PC-9 (cell line): ENCODE measurements around the gene KLK3. TPM values are rescaled to one million over a fixed set of nuclear protein-coding genes. Genes with fewer than 3 reads are reported as not detected.

ENCODE experiments used
- BruUV-seq: library from RNA; stranded (reverse); fragments of 400-500 nt; replicated peaks from 2 replicates; lab custom pipeline; 2021; lab: Mats Ljungman, UMichigan
- CTCF ChIA-PET: fragments of 300-600 bp; sonication (Branson Sonifier 250); formaldehyde crosslinking; loops from one replicate; lab custom pipeline; 2022; ENCODE audit warnings: antibody characterized with exemption; lab: Charles Lee
- POLR2A ChIA-PET: fragments of 300-600 bp; sonication (Branson Sonifier 250); formaldehyde crosslinking; loops from one replicate; lab custom pipeline; 2022; ENCODE audit warnings: antibody characterized with exemption; ENCODE audit not compliant: unreplicated experiment; lab: Charles Lee
- DNase-seq, 2 experiments: peaks; one replicate each; pipeline versions ENCODE4 v3.0.0 to v3.0.0-alpha.2; 2015 to 2022; ENCODE audit warnings: mixed read lengths in 1 of 2
- H2AFZ ChIP-seq: fragments of 200-600 bp; sonication (generic); 2 replicates; pipeline ENCODE4 v1.8.1; 2017; ENCODE audit warnings: antibody characterized with exemption
- H3F3A ChIP-seq: fragments of 200-600 bp; sonication (generic); 2 replicates; pipeline ENCODE4 v1.8.1; 2017; ENCODE audit warnings: antibody characterized with exemption, mild to moderate bottlenecking, low read depth; ENCODE audit not compliant: insufficient read depth
- H3K27ac ChIP-seq: fragments of 200-600 bp; sonication (generic); 2 replicates; pipeline ENCODE4 v1.6.1; 2016; ENCODE audit warnings: mixed run types
- H3K27me3 ChIP-seq: fragments of 200-600 bp; sonication (generic); 2 replicates; pipeline ENCODE4 v1.6.1; 2016; ENCODE audit warnings: low read depth, mixed run types; ENCODE audit not compliant: insufficient read depth
- H3K36me3 ChIP-seq: fragments of 200-600 bp; sonication (generic); 2 replicates; pipeline ENCODE4 v1.6.1; 2016; ENCODE audit warnings: low read depth, mixed run types
- H3K4me1 ChIP-seq: fragments of 200-600 bp; sonication (generic); replicated peaks from 2 replicates; pipeline ENCODE4 v1.6.1; 2016; ENCODE audit warnings: mixed run types; ENCODE audit not compliant: insufficient read depth
- H3K4me2 ChIP-seq: fragments of 200-600 bp; sonication (generic); 2 replicates; pipeline ENCODE4 v1.6.1; 2017; ENCODE audit warnings: mixed run types
- H3K4me3 ChIP-seq: fragments of 200-600 bp; sonication (generic); 2 replicates; pipeline ENCODE4 v1.6.1; 2016; ENCODE audit warnings: mixed run types
- H3K79me2 ChIP-seq: fragments of 200-600 bp; sonication (generic); 2 replicates; pipeline ENCODE4 v1.6.1; 2017; ENCODE audit warnings: low read depth, mixed run types
- H3K9me2 ChIP-seq: fragments of 200-600 bp; sonication (generic); 2 replicates; pipeline ENCODE4 v1.8.1; 2017; ENCODE audit warnings: mild to moderate bottlenecking; ENCODE audit not compliant: insufficient read depth
- H3K9me3 ChIP-seq: fragments of 200-600 bp; sonication (generic); 2 replicates; pipeline ENCODE4 v1.8.1; 2016; ENCODE audit warnings: low read depth; ENCODE audit not compliant: insufficient read depth
- H4K20me1 ChIP-seq: fragments of 200-600 bp; sonication (generic); 2 replicates; pipeline ENCODE4 v1.8.1; 2017; ENCODE audit not compliant: insufficient read depth
- CTCF ChIP-seq: fragments of 200-600 bp; sonication (generic); conservative IDR thresholded peaks from 2 replicates; pipeline ENCODE4 v1.6.1; 2017; ENCODE audit warnings: mixed run types, antibody characterized with exemption, mild to moderate bottlenecking, moderate library complexity
- EZH2 ChIP-seq: fragments of 200-600 bp; sonication (generic); IDR thresholded peaks from 2 replicates; pipeline ENCODE4 v1.8.0; 2017; ENCODE audit warnings: antibody characterized with exemption, low read depth
- intact Hi-C: fragments of 100-400 bp; cut with micrococcal nuclease; formaldehyde crosslinking; loops from one replicate; pipeline ENCODE4 v1.10.0; 2022; ENCODE audit not compliant: unreplicated experiment
- total RNA-seq: library from RNA; stranded (reverse); gene quantifications from 2 replicates; pipeline ENCODE4 v1.2.3, GENCODE V29; 2021

The KLK3 gene
- total RNA-seq, 1 experiment from 2014 or later, result not detected

- no peak overlapping the region for H3K4me3 ChIP-seq
These were observed 24.3 kb upstream of the KLK3 start for GRCh38 chr19:50830266-50831025.

GRCh38 chr19:50831026-50831396, 23.7 kb upstream of the KLK3 start:
- POLR2A ChIA-PET, result no interaction called here
- CTCF ChIA-PET, result no interaction called here
- DNase-seq, result no peak
- Histone ChIP-seq H3K27ac (no peak overlapping the region), H4K20me1 (no peaks in the 10 kb centered on the region), H3K4me1 (peaks cover 12% of the 10 kb centered on the region; the same call in 1 of the 2 replicates), H3K36me3 (no peaks in the 10 kb centered on the region), H3K27me3 (peaks cover 42% of the 10 kb centered on the region), H3K4me3 (no peak overlapping the region), H3K4me2 (no peak overlapping the region), H3K9me2 (no peaks in the 10 kb centered on the region), H3F3A (no peaks in the 10 kb centered on the region; the same call in 1 of the 2 replicates), H2AFZ (no peak overlapping the region), H3K9me3 (no peaks in the 10 kb centered on the region), H3K79me2 (no peaks in the 10 kb centered on the region)
- no TSS peak for BruUV-seq
- TF ChIP-seq CTCF (no peak), EZH2 (no peak)
- intact Hi-C loops, result no loop called here

More at GRCh38 chr19:50830266-50831025, 24.3 kb upstream of the KLK3 start:
- Histone ChIP-seq H3K9me2 (no peaks in the 10 kb centered on the region), H3K27me3 (peaks cover 48% of the 10 kb centered on the region), H3K79me2 (no peaks in the 10 kb centered on the region), H3K4me1 (peaks cover 12% of the 10 kb centered on the region; the same call in 1 of the 2 replicates), H3K9me3 (no peaks in the 10 kb centered on the region), H3K36me3 (no peaks in the 10 kb centered on the region), H3F3A (no peaks in the 10 kb centered on the region; the same call in 1 of the 2 replicates), H3K4me2 (no peak overlapping the region), H4K20me1 (no peaks in the 10 kb centered on the region), H2AFZ (no peak overlapping the region), H3K27ac (no peak overlapping the region)
- POLR2A ChIA-PET, result no interaction called here
- TF ChIP-seq CTCF, result no peak
- no peak for TF ChIP-seq EZH2
- peak; percentile 21 to 51 for DNase-seq
- intact Hi-C loops, result no loop called here
- CTCF ChIA-PET, result no interaction called here
- BruUV-seq, result no TSS peak

- no peak for TF ChIP-seq CTCF
- no peak for TF ChIP-seq EZH2
- Histone ChIP-seq H3K9me2 (no peaks in the 10 kb centered on the region), H3K4me2 (no peak overlapping the region), H3K27ac (no peak overlapping the region), H4K20me1 (no peaks in the 10 kb centered on the region), H3K9me3 (no peaks in the 10 kb centered on the region), H3F3A (peaks cover 8% of the 10 kb centered on the region), H3K79me2 (no peaks in the 10 kb centered on the region), H3K27me3 (peaks cover 26% of the 10 kb centered on the region), H3K4me1 (peaks cover 12% of the 10 kb centered on the region; the same call in 1 of the 2 replicates), H3K4me3 (no peak overlapping the region), H2AFZ (no peak overlapping the region), H3K36me3 (no peaks in the 10 kb centered on the region)
- BruUV-seq, result no TSS peak
- intact Hi-C loops, result no loop called here
- ChIA-PET CTCF (interaction anchor here (0.6 kb wide), 1 partner anchor 263 kb away, joined by 3 read pairs; no protein-coding TSS in a partner anchor), POLR2A (no interaction called here)
- no peak for DNase-seq
These were observed 22.0 kb upstream of the KLK3 start for GRCh38 chr19:50832666-50833065.
